Fibroblast of lung (primary cell): ENCODE data around the gene GPC6. TPM values are rescaled to one million over a fixed set of nuclear protein-coding genes. Genes with fewer than 3 reads are reported as not detected.

Experiments
- DNase-seq, 2 donors: peaks; one replicate each; pipeline versions ENCODE4 v3.0.0 to v3.0.0-alpha.2; 2010; ENCODE audit warnings: low read depth in 2 of 2
- H2AFZ ChIP-seq: 2 replicates; pipeline ENCODE4 v1.5.1; 2012; ENCODE audit warnings: low read length, control low read depth, inconsistent platforms
- H3K27ac ChIP-seq: 2 replicates; pipeline ENCODE4 v1.5.1; 2011; ENCODE audit warnings: low read length, control low read depth; ENCODE audit not compliant: insufficient read depth
- H3K27me3 ChIP-seq: 2 replicates; pipeline ENCODE4 v1.5.1; 2011; ENCODE audit warnings: mild to moderate bottlenecking, low read length; ENCODE audit not compliant: control insufficient read depth, insufficient read depth
- H3K36me3 ChIP-seq: 2 replicates; pipeline ENCODE4 v1.5.1; 2011; ENCODE audit warnings: low read length; ENCODE audit not compliant: control insufficient read depth, insufficient read depth
- H3K4me1 ChIP-seq: 2 replicates; pipeline ENCODE4 v1.5.1; 2011; ENCODE audit warnings: low read length; ENCODE audit not compliant: control insufficient read depth, insufficient read depth; ENCODE audit errors: extremely low read depth
- H3K4me2 ChIP-seq: 2 replicates; pipeline ENCODE4 v1.5.1; 2011; ENCODE audit warnings: low read length, control low read depth; ENCODE audit not compliant: insufficient read depth; ENCODE audit errors: extremely low read depth
- H3K4me3 ChIP-seq, 4 experiments: fragments of 200-600 bp in 1 of 4; sonication (generic) in 1 of 4; replicated peaks in 1 of 4; 2 replicates each; pipeline ENCODE4 v1.5.1; 2011 to 2016; ENCODE audit warnings: low read length in 4 of 4, low read depth in 3 of 4, mild to moderate bottlenecking in 3 of 4, control low read depth in 2 of 4, inconsistent platforms in 1 of 4, mixed read lengths in 1 of 4; ENCODE audit not compliant: insufficient read depth in 1 of 4; ENCODE audit errors: control extremely low read depth in 1 of 4
- H3K79me2 ChIP-seq: 2 replicates; pipeline ENCODE4 v1.5.1; 2012; ENCODE audit warnings: mild to moderate bottlenecking, low read length, inconsistent platforms; ENCODE audit not compliant: control insufficient read depth, insufficient read depth
- H3K9ac ChIP-seq: 2 replicates; pipeline ENCODE4 v1.5.1; 2011; ENCODE audit warnings: mild to moderate bottlenecking, low read length, control low read depth; ENCODE audit not compliant: insufficient read depth
- H3K9me3 ChIP-seq: 2 replicates; pipeline ENCODE4 v1.5.1; 2012; ENCODE audit warnings: low read depth, low read length; ENCODE audit not compliant: control insufficient read depth, insufficient read depth
- H4K20me1 ChIP-seq: 2 replicates; pipeline ENCODE4 v1.5.1; 2011; ENCODE audit warnings: low read length; ENCODE audit not compliant: control insufficient read depth, insufficient read depth; ENCODE audit errors: extremely low read depth
- CTCF ChIP-seq, 2 donors: IDR thresholded peaks in 1 of 2; conservative IDR thresholded peaks in 1 of 2; 1 replicate in 1 of 2; 2 replicates in 1 of 2; pipeline ENCODE4 v1.5.1; 2011 to 2012; ENCODE audit warnings: low read length in 2 of 2, control low read depth in 1 of 2, inconsistent platforms in 1 of 2, low read depth in 1 of 2, mild to moderate bottlenecking in 1 of 2
- EZH2 ChIP-seq: IDR thresholded peaks from 2 replicates; pipeline ENCODE4 v1.5.1; 2012; ENCODE audit warnings: low read length, control low read depth, mild to moderate bottlenecking; ENCODE audit errors: missing control alignments
- polyA plus RNA-seq, 2 donors: library from polyadenylated mRNA; depleted of rRNA in 1 of 2; stranded (reverse) in 1 of 2; unstranded in 1 of 2; fragments of >200 nt; gene quantifications; 2 replicates each; pipeline ENCODE4 v1.2.1, GENCODE V29; 2011 to 2012; ENCODE audit warnings: missing spikeins in 1 of 2
- total RNA-seq: library from RNA; depleted of rRNA; stranded (reverse); fragments of >200 nt; gene quantifications from 2 replicates; pipeline ENCODE4 v1.2.1, GENCODE V29; 2014

Gene GPC6
- total and polyA plus RNA-seq, 2 donors (not counting 1 experiment from before 2014, with no cell fraction given): 11.2 to 33.7 TPM

GRCh38 chr13:93625536-93625935 lies 398.9 kb downstream of the GPC6 start:
- no peaks in the 10 kb centered on the region for H3K36me3 ChIP-seq
- no peak overlapping the region for H2AFZ ChIP-seq
- no peak overlapping the region for H3K4me2 ChIP-seq
- TF ChIP-seq CTCF (conservative IDR thresholded peaks at IDR 0.05 in 1 of 2, IDR thresholded peaks at IDR 0.05 in 1 of 2; ENCODE audit: low read depth in 1 of 2, low read length in 2 of 2): no peak
- no peak for TF ChIP-seq EZH2
- H3K9ac ChIP-seq: no peak overlapping the region
- no peak overlapping the region for H3K4me3 ChIP-seq
- H3K27ac ChIP-seq: no peak overlapping the region
- no peaks in the 10 kb centered on the region for H4K20me1 ChIP-seq
- H3K79me2 ChIP-seq: no peaks in the 10 kb centered on the region
- H3K27me3 ChIP-seq: no peaks in the 10 kb centered on the region
- peak in 1 of 2 donors; percentile 42 for DNase-seq
- no peaks in the 10 kb centered on the region for H3K4me1 ChIP-seq
- no peaks in the 10 kb centered on the region for H3K9me3 ChIP-seq

- no peak for TF ChIP-seq CTCF (conservative IDR thresholded peaks at IDR 0.05 in 1 of 2, IDR thresholded peaks at IDR 0.05 in 1 of 2; ENCODE audit: low read depth in 1 of 2, low read length in 2 of 2)
- no peak for TF ChIP-seq EZH2
- Histone ChIP-seq H3K4me1 (no peaks in the 10 kb centered on the region), H3K4me3 (no peak overlapping the region), H3K9ac (no peak overlapping the region), H3K4me2 (no peak overlapping the region), H2AFZ (no peak overlapping the region), H3K36me3 (no peaks in the 10 kb centered on the region), H3K9me3 (no peaks in the 10 kb centered on the region), H3K79me2 (no peaks in the 10 kb centered on the region), H4K20me1 (no peaks in the 10 kb centered on the region), H3K27me3 (no peaks in the 10 kb centered on the region), H3K27ac (no peak overlapping the region)
- no peak for DNase-seq
These were observed 401.7 kb downstream of the GPC6 start for GRCh38 chr13:93628136-93628797.

DNA sequence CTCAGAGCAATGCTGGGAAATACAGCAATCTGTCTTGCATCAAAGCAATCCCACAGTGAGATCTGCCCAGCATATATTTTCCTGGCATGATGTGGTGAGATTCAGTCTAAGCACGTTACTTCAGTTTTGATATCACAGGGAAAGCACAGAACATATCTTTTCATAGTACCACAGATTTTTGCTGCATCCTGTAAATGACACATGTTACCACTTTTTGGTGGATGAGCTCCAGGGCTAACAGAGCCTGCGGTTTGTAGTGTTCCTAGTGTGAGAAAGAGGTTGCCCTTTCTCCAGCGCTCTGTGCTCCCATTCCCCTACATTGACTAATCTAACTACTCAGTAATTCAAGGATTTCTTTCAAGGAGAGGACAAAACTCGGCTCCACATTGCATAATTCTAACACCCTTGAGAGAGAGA lies 409.0 kb downstream of the GPC6 start:
- Histone ChIP-seq H3K27me3 (no peaks in the 10 kb centered on the region), H3K36me3 (no peaks in the 10 kb centered on the region), H3K79me2 (no peaks in the 10 kb centered on the region), H3K9ac (no peak overlapping the region), H3K27ac (no peak overlapping the region), H3K4me3 (no peak overlapping the region), H3K9me3 (no peaks in the 10 kb centered on the region), H3K4me2 (no peak overlapping the region), H3K4me1 (no peaks in the 10 kb centered on the region), H4K20me1 (no peaks in the 10 kb centered on the region), H2AFZ (no peak overlapping the region)
- TF ChIP-seq CTCF (conservative IDR thresholded peaks at IDR 0.05 in 1 of 2, IDR thresholded peaks at IDR 0.05 in 1 of 2; ENCODE audit: low read depth in 1 of 2, low read length in 2 of 2) (no peak), EZH2 (no peak)
- peak; percentile 59 to 67 for DNase-seq
